AG09309 (cell line): ENCODE results near the gene BRMS1.

Experiments
- DNase-seq: peaks from one replicate; pipeline ENCODE4 v3.0.0-alpha.2; 2010; ENCODE audit warnings: low read depth
- H3K4me3 ChIP-seq: 2 replicates; pipeline ENCODE4 v1.5.1; 2011; ENCODE audit warnings: mild to moderate bottlenecking, low read depth, low read length, moderate library complexity; ENCODE audit not compliant: control insufficient read depth
- TF ChIP-seq, protein P1 (sequence below): IDR thresholded peaks from 2 replicates; pipeline ENCODE4 v1.5.1; 2011; ENCODE audit warnings: mild to moderate bottlenecking, low read depth, low read length, inconsistent platforms; ENCODE audit not compliant: insufficient read depth, control insufficient read depth; ENCODE audit errors: missing control alignments

The BRMS1 gene

DNA sequence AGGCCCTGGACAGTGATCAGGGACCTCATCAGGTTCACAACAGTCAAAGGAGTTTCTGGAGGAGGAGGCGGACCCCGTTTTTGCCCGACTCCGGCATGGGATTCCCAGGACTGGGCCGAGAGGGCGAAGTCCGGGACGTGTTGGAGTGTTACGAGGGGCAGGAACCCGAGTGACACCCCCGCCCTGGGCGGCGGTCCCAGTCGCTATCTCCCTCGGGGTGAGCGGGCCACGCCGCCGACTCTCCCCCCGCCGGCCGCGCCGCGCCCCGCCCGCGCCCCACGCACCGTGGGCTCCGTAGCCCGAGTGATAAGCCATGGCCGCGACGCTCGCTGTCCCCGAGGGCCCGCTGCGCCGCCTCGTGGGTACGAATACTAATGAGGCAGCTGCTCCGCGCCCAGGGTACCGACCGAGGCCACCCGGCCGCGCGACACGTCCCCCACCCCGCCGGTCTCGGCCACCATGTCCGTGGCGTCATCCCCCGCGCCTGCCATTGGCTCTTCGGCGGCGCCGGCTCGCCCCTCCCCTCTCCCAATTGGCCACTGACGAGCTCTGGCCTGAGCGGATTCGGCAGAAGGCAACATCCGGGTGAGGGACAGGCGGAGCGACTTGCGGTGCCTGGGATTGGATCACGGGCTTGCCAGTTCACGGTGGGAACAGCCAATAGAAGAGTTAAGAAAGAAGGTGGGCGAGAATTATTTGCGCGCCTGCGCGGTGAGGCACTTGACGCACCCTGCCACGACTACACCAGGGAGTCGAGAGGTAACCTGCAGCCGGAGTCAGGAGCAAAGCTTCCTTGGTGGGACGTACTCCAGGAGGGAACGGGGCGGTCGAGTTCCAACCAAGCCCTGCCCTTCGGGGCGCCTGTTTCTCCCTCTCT lies 56.0 kb downstream of the BRMS1 start, which contains the start of gene YIF1A:
Gene YIF1A, minus strand, starts transcription at position 473 of the 877 bp plus-strand sequence. Its CDS starts 158 bp downstream, at position 315.
- peak within 1 kb of the TSS; percentile 88 for H3K4me3 ChIP-seq
- TF ChIP-seq, protein P1, sequence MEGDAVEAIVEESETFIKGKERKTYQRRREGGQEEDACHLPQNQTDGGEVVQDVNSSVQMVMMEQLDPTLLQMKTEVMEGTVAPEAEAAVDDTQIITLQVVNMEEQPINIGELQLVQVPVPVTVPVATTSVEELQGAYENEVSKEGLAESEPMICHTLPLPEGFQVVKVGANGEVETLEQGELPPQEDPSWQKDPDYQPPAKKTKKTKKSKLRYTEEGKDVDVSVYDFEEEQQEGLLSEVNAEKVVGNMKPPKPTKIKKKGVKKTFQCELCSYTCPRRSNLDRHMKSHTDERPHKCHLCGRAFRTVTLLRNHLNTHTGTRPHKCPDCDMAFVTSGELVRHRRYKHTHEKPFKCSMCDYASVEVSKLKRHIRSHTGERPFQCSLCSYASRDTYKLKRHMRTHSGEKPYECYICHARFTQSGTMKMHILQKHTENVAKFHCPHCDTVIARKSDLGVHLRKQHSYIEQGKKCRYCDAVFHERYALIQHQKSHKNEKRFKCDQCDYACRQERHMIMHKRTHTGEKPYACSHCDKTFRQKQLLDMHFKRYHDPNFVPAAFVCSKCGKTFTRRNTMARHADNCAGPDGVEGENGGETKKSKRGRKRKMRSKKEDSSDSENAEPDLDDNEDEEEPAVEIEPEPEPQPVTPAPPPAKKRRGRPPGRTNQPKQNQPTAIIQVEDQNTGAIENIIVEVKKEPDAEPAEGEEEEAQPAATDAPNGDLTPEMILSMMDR, result no peak
- peak; percentile 99 for DNase-seq

DNA sequence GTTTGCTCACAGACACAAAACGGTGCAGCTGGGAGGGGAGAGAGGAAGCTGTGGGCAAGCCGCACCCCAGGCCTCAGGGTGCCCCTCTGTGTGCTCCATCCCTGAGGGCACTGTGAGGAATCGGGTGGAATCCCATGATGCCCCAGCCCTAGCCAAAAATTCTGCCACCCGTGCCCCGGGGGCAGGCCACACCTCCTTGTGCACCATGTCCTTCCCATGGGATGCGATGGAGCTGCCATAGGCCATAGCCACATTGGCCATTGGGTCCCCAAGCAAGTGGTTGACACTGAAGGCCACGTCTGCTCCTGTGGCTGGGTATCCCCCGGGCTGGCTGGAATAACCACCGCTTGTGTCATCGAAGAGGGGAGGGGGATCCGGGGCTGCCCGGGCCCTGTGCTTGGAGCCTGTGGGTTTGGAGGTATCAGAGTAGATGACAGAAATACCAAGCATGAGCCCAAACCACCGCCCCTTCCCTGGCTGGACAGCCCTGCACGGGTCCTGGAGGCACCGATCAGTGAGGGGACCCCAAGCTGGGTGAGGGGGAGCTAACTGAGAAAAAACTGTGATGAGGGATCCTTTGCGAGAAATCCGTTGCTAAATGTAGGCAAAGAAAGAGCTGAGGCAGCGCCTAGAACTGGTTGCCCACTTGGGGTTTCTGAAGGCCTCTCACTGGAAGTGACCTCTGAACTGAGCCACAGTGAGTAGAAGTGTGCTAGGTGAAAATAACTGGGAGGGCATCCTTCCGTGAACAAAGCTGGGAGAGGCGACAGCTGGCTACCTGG lies 56.8 kb downstream of the BRMS1 start:
- no peak for DNase-seq
- TF ChIP-seq, protein P1, result no peak
- H3K4me3 ChIP-seq, result peak overlapping the region; percentile 76
